WTC11 (cell line): ENCODE results near the gene CDH22.

Experiments
- CTCF ChIP-seq: fragments of 200-600 bp; IDR thresholded peaks from 2 replicates; pipeline ENCODE4 v1.8.0; 2022; ENCODE audit warnings: antibody characterized with exemption
- TCF7 ChIP-seq: sonication (generic); formaldehyde crosslinking; IDR thresholded peaks from 2 replicates; pipeline ENCODE4 v1.8.0; 2022; ENCODE audit warnings: mild to moderate bottlenecking, low read depth, missing genetic modification reagents, moderate library complexity
- ZNF263 ChIP-seq: sonication (generic); formaldehyde crosslinking; IDR thresholded peaks from 2 replicates; pipeline ENCODE4 v1.8.1; 2022; ENCODE audit warnings: low read depth, mild to moderate bottlenecking, moderate library complexity, missing genetic modification reagents

- TF ChIP-seq CTCF = no peak
- TF ChIP-seq ZNF263 (CRISPR knock-in tag) = no peak
- no peak for TF ChIP-seq TCF7 (CRISPR knock-in tag)
Observed at GRCh38 chr20:46272389-46273047, 35.8 kb downstream of the CDH22 start.
